Esophagus squamous epithelium (tissue), 5 donors: ENCODE measurements around the gene MOB3C. TPM values are rescaled to one million over a fixed set of nuclear protein-coding genes. Genes with fewer than 3 reads are reported as not detected.

Experiments used
- DNase-seq: peaks from one replicate; lab custom pipeline; 2025; lab: John Stamatoyannopoulos, UW
- H3K27ac ChIP-seq, 4 donors: fragments of 200-600 bp; sonication (generic); one replicate each; pipeline ENCODE4 v1.5.1; 2016 to 2019; ENCODE audit warnings: mild to moderate bottlenecking in 1 of 4
- H3K27me3 ChIP-seq, 4 donors: fragments of 200-600 bp; sonication (generic); 1 replicate in 3 of 4; 2 replicates in 1 of 4; pipeline versions ENCODE4 v1.5.1 to v1.6.0; 2017 to 2021; ENCODE audit warnings: antibody characterized with exemption in 1 of 4
- H3K36me3 ChIP-seq, 3 donors: fragments of 200-600 bp; sonication (generic); one replicate each; pipeline ENCODE4 v1.5.1; 2016 to 2019
- H3K4me1 ChIP-seq, 3 donors: fragments of 200-600 bp; sonication (generic); one replicate each; pipeline ENCODE4 v1.5.1; 2017 to 2019
- H3K4me3 ChIP-seq, 4 donors: fragments of 200-600 bp; sonication (generic); 1 replicate in 3 of 4; 2 replicates in 1 of 4; pipeline ENCODE4 v1.5.1; 2016 to 2019; ENCODE audit warnings: mild to moderate bottlenecking in 2 of 4, moderate library complexity in 1 of 4
- H3K9me3 ChIP-seq, 3 donors: fragments of 200-600 bp; sonication (generic); one replicate each; pipeline ENCODE4 v1.5.1; 2016 to 2019
- CTCF ChIP-seq, 6 experiments: fragments of 450-650 bp in 4 of 6; fragments of 200-600 bp in 2 of 6; sonication (generic) in 2 of 6; IDR thresholded peaks; one replicate each; pipeline ENCODE4 v1.5.1; 2016 to 2019; ENCODE audit warnings: antibody characterized with exemption in 6 of 6, mild to moderate bottlenecking in 4 of 6, moderate library complexity in 4 of 6
- POLR2A ChIP-seq, 4 donors: fragments of 450-650 bp; IDR thresholded peaks; one replicate each; pipeline ENCODE4 v1.6.1; 2017; ENCODE audit warnings: antibody characterized with exemption in 4 of 4, mild to moderate bottlenecking in 4 of 4, moderate library complexity in 3 of 4
- WGBS, 2 donors: methylation state at CpG; one replicate each; pipeline ENCODE4 v1.1.5; 2018; 5-methylcytosine and 5-hydroxymethylcytosine counted together
- intact Hi-C: fragments of 100-400 bp; cut with DNase I; formaldehyde crosslinking; loops from one replicate; pipeline ENCODE4 v1.15.0; 2022
- total RNA-seq, 4 donors: library from RNA; depleted of rRNA; stranded (reverse); fragments of >200 nt; gene quantifications; one replicate each; pipeline ENCODE4 v1.1.0, GENCODE V29; 2016
- donor health status: DM: yes; HTN: yes; CAD: no.

MOB3C gene
- total RNA-seq, 4 donors from 2014 or later, result 12.0 to 29.3 (median 18.7) TPM

DNA sequence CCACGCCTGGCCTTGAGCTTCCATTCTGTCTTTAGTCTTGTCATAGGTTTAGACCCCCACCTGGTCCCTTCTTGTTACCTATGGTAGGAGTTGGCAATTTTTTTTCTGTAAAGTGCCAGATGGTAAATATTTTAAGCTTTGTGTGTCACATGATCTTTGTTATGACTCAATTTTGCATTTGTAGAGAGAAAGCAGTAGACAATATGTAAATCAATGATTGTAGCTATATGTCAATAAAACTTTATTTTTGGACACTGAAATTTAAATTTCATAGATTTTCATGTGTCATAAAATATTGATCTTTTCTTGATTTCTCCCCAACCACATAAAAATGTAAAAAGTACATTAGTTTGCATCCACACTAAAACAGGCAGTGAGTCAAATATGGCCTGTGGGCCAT lies 20.6 kb downstream of the MOB3C start:
- no peaks in the 10 kb centered on the region for H3K27me3 ChIP-seq
- 91 to 100% methylated on average over 1 of the region's 1 CpG for WGBS, 2 donors
- H3K27ac ChIP-seq, result peak overlapping the region in 2 of 4 donors; percentile 36 to 39
- H3K9me3 ChIP-seq, result no peaks in the 10 kb centered on the region
- peaks cover 10 to 44% (median 18%) of the 10 kb centered on the region in 3 donors for H3K36me3 ChIP-seq
- peaks cover 0 to 38% (median 0%) of the 10 kb centered on the region in 3 donors for H3K4me1 ChIP-seq
- intact Hi-C loops, result no loop called here
- DNase-seq, result no peak
- no peak for TF ChIP-seq POLR2A (IDR thresholded peaks at IDR 0.05)
- no peak for TF ChIP-seq CTCF (IDR thresholded peaks at IDR 0.05)
- no peak overlapping the region for H3K4me3 ChIP-seq

DNA sequence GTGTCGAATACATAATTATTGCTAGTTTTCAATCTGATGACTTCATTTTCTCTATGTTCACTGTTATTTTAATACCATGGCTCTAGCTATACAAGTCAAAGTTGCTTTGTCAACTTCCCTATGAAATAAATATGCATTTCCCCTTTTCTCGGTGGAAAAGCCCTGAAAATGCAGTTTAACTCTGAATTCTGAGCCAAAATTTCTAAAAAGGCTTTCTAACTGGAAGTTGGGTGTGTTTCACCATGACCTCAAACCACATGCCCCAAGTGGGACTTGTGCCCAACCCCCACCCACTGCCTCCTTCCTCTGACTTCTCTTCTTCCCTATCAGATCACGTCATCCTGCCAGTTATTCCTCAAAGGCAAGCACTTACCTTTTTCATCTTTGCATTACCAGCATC lies 21.5 kb downstream of the MOB3C start:
- Histone ChIP-seq H3K9me3 (no peaks in the 10 kb centered on the region), H3K4me1 (peaks cover 0 to 29% (median 0%) of the 10 kb centered on the region in 3 donors), H3K36me3 (peaks cover 10 to 53% (median 26%) of the 10 kb centered on the region in 3 donors), H3K27me3 (no peaks in the 10 kb centered on the region), H3K27ac (peak overlapping the region in 2 of 4 donors; percentile 39 to 80), H3K4me3 (no peak overlapping the region)
- TF ChIP-seq POLR2A (IDR thresholded peaks at IDR 0.05) (no peak), CTCF (IDR thresholded peaks at IDR 0.05) (no peak)
- WGBS, 2 donors, result 64 to 66% methylated on average over 3 of the region's 3 CpGs
- DNase-seq, result no peak
- intact Hi-C loops, result no loop called here

- 78 to 87% methylated on average over 5 of the region's 5 CpGs for WGBS, 2 donors
- Histone ChIP-seq H3K9me3 (no peaks in the 10 kb centered on the region), H3K27me3 (no peaks in the 10 kb centered on the region), H3K4me1 (peaks cover 0 to 21% (median 0%) of the 10 kb centered on the region in 3 donors), H3K27ac (peak overlapping the region in 2 of 4 donors; percentile 39 to 80), H3K36me3 (peaks cover 14 to 63% (median 32%) of the 10 kb centered on the region in 3 donors), H3K4me3 (no peak overlapping the region)
- no peak for DNase-seq
- no peak for TF ChIP-seq POLR2A (IDR thresholded peaks at IDR 0.05)
- TF ChIP-seq CTCF (IDR thresholded peaks at IDR 0.05), result no peak
- intact Hi-C loops, result no loop called here
These were observed 22.5 kb downstream of the MOB3C start for GRCh38 chr1:46594063-46594462.

DNA sequence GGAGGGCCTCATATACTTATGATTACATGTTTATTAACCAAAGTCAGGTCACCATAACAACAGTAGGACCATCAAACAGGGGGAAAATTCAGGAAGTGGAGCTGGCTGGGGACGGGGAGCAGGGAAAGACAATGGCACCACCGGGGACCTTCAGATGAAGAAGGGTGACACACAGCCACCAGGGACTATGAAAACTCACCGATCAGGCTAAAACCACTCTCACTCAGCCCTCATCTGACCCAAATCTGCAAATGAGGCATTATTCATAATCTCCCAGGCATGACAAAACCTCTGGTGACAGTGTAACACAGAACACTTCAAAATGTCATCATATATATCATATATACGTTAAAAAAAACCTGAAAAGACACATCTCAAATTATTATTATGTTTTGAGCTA lies 23.8 kb downstream of the MOB3C start:
- H3K27me3 ChIP-seq, result no peaks in the 10 kb centered on the region
- peaks cover 15 to 73% (median 35%) of the 10 kb centered on the region in 3 donors for H3K36me3 ChIP-seq

DNA sequence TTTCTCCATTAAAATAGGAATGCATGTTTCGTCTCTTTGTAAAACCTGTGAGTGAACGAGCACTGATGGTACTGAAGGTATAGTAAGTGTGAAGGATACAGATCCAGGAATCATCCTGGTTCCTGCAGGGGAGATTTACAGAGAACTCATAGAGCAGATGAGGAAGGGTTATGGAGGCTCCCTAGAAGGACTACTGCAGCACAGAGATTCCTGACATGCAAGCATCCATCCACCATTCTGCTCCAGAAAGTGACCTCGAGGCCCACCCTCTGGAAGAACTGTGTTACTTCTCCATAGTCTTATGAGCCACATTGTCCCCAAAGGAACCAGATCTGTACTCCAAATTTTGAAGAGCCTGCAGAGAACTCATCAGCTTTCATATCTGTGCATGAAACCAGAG lies 27.1 kb downstream of the MOB3C start:
- no peak for DNase-seq
- Histone ChIP-seq H3K27ac (no peak overlapping the region), H3K36me3 (peaks cover 24 to 97% (median 35%) of the 10 kb centered on the region in 3 donors), H3K27me3 (no peaks in the 10 kb centered on the region), H3K4me1 (peaks cover 0 to 1% (median 0%) of the 10 kb centered on the region in 3 donors), H3K9me3 (no peaks in the 10 kb centered on the region), H3K4me3 (no peak overlapping the region)
- WGBS, 2 donors, result 89 to 92% methylated on average over 3 of the region's 3 CpGs
- TF ChIP-seq CTCF (IDR thresholded peaks at IDR 0.05), result no peak
- intact Hi-C loops, result no loop called here

More for the DNA sequence above, 23.8 kb downstream of the MOB3C start:
- H3K4me1 ChIP-seq, result peaks cover 0 to 16% (median 0%) of the 10 kb centered on the region in 3 donors
- no peaks in the 10 kb centered on the region for H3K9me3 ChIP-seq
- WGBS, 2 donors, result 82 to 84% methylated on average over 4 of the region's 4 CpGs
- H3K27ac ChIP-seq, result no peak overlapping the region
- DNase-seq, result no peak
- intact Hi-C loops, result no loop called here
- H3K4me3 ChIP-seq, result no peak overlapping the region
- TF ChIP-seq POLR2A (IDR thresholded peaks at IDR 0.05), result no peak
- TF ChIP-seq CTCF (IDR thresholded peaks at IDR 0.05), result no peak
